Osteocyte (in vitro differentiated cells): ENCODE results near the gene PDE1A. TPM values are rescaled to one million over a fixed set of nuclear protein-coding genes. Genes with fewer than 3 reads are reported as not detected.

Experiments
- DNase-seq: peaks from one replicate; pipeline ENCODE4 v3.0.0; 2021; ENCODE audit warnings: mixed read lengths; ENCODE audit not compliant: unreplicated experiment; ENCODE audit errors: extremely low spot score
- H3K27ac Mint-ChIP-seq: one replicate; pipeline ENCODE4 v1.8.0; 2021; ENCODE audit warnings: mild to moderate bottlenecking, mixed read lengths; ENCODE audit not compliant: unreplicated experiment
- H3K27me3 Mint-ChIP-seq: one replicate; pipeline ENCODE4 v1.8.0; 2021; ENCODE audit warnings: mixed read lengths; ENCODE audit not compliant: unreplicated experiment
- H3K36me3 Mint-ChIP-seq: one replicate; pipeline ENCODE4 v1.8.0; 2021; ENCODE audit warnings: mixed read lengths; ENCODE audit not compliant: unreplicated experiment
- H3K4me1 Mint-ChIP-seq: one replicate; pipeline ENCODE4 v1.8.0; 2021; ENCODE audit warnings: mixed read lengths; ENCODE audit not compliant: unreplicated experiment
- H3K4me3 Mint-ChIP-seq: one replicate; pipeline ENCODE4 v1.8.0; 2021; ENCODE audit warnings: mild to moderate bottlenecking, moderate library complexity, mixed read lengths; ENCODE audit not compliant: unreplicated experiment
- H3K9me3 Mint-ChIP-seq: one replicate; pipeline ENCODE4 v1.8.0; 2021; ENCODE audit warnings: mixed read lengths; ENCODE audit not compliant: unreplicated experiment
- total RNA-seq: library from RNA; stranded (reverse); gene quantifications from 2 replicates; pipeline ENCODE4 v1.2.1, GENCODE V29; 2021
- TF ChIP-seq, protein P1 (sequence below): fragments of 200-600 bp; sonication (generic); IDR thresholded peaks from 2 replicates; pipeline ENCODE4 v1.5.0; 2021; ENCODE audit warnings: antibody characterized with exemption, mild to moderate bottlenecking, moderate library complexity

PDE1A gene
- total RNA-seq, 1 donor from 2014 or later: 1.8 TPM

DNA sequence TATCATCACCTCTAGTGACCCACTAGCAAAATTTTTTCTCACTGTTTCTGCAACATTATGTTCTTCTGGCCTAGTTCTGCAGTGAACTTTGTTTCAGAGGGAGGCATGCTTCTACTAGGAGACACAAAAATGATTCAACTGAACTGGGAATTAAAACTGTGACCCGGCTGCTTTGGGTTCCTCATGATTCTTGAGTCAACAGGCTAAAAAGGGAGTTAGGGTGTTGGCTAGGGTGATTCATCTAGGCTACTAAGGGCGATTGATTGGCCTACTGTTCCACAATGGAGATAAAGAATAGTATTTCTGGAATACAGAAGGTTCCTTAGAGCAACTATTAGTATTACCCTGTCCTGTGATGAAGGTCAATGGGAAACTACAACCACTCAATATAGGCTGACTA is 261.6 kb downstream of the PDE1A start:
- TF ChIP-seq, protein P1, sequence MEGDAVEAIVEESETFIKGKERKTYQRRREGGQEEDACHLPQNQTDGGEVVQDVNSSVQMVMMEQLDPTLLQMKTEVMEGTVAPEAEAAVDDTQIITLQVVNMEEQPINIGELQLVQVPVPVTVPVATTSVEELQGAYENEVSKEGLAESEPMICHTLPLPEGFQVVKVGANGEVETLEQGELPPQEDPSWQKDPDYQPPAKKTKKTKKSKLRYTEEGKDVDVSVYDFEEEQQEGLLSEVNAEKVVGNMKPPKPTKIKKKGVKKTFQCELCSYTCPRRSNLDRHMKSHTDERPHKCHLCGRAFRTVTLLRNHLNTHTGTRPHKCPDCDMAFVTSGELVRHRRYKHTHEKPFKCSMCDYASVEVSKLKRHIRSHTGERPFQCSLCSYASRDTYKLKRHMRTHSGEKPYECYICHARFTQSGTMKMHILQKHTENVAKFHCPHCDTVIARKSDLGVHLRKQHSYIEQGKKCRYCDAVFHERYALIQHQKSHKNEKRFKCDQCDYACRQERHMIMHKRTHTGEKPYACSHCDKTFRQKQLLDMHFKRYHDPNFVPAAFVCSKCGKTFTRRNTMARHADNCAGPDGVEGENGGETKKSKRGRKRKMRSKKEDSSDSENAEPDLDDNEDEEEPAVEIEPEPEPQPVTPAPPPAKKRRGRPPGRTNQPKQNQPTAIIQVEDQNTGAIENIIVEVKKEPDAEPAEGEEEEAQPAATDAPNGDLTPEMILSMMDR: no peak
- no peak overlapping the region for H3K4me3 Mint-ChIP-seq
- no peaks in the 10 kb centered on the region for H3K4me1 Mint-ChIP-seq
- H3K27ac Mint-ChIP-seq: no peak overlapping the region
- no peaks in the 10 kb centered on the region for H3K9me3 Mint-ChIP-seq
- H3K27me3 Mint-ChIP-seq: no peaks in the 10 kb centered on the region
- H3K36me3 Mint-ChIP-seq: no peaks in the 10 kb centered on the region
- no peak for DNase-seq

DNA sequence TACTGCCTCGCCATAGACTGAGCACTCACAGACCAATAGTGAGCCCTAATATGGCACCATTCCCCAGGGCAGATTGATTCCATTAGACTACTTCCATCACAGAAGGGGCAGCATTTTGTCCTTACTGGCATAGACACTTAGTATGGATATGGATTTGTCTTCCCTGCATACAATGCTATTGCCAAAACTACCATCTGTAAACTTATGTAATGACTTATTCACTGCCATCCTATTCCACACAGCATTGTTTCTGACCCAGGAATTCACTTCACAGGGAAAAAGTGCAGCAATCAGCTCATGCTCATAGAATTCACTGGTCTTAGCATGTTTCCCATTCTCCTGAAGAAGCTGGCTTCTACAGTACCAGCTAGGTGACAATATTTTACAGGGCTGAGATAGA is 262.1 kb downstream of the PDE1A start:
- no peak overlapping the region for H3K4me3 Mint-ChIP-seq
- no peaks in the 10 kb centered on the region for H3K9me3 Mint-ChIP-seq
- TF ChIP-seq, protein P1: no peak
- H3K27ac Mint-ChIP-seq: no peak overlapping the region
- no peaks in the 10 kb centered on the region for H3K36me3 Mint-ChIP-seq
- no peaks in the 10 kb centered on the region for H3K27me3 Mint-ChIP-seq
- no peaks in the 10 kb centered on the region for H3K4me1 Mint-ChIP-seq
- no peak for DNase-seq

DNA sequence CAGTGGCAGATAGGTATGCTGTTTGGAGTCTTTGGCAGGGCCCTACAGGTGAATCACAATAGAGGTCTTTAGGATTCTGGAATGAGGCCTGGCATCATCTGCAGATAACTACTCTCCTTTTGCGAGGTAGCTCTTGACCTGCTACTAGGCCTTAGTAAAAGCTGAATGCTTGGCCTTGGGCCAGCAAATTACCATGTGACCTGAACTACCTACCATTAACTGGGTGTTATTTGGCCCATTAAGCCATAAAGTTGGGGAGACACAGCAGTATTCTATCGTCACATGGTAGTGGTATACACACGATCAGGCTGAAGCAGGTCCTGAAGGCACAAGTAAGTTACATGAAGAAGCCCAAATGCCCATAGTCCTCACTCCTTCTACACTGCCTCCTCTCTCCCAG is 263.0 kb downstream of the PDE1A start:
- H3K9me3 Mint-ChIP-seq: no peaks in the 10 kb centered on the region
- no peaks in the 10 kb centered on the region for H3K27me3 Mint-ChIP-seq
- no peaks in the 10 kb centered on the region for H3K36me3 Mint-ChIP-seq
- no peak overlapping the region for H3K4me3 Mint-ChIP-seq
- TF ChIP-seq, protein P1: no peak
- H3K27ac Mint-ChIP-seq: no peak overlapping the region
- H3K4me1 Mint-ChIP-seq: no peaks in the 10 kb centered on the region
- no peak for DNase-seq

DNA sequence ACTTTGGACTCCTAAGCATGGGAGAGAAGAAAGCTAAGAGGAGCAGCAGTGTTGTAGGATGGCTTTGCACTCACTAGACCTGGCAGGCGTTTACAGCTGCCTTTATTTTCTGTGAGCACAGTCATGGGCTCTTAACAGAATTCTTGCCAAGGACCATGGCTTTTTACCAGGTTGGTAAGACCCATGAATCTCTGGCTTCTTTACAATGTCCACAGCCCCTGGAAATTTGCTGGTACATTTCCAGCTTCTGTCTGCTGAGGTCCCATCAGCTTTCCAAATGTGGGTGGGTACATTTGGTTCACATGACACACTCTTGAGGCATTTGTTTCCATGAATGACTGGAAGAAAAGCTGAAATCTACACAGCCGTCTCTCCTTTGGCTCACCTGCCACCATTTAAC is 278.5 kb downstream of the PDE1A start:
- no peak for DNase-seq
- no peaks in the 10 kb centered on the region for H3K27me3 Mint-ChIP-seq
- H3K36me3 Mint-ChIP-seq: no peaks in the 10 kb centered on the region
- no peaks in the 10 kb centered on the region for H3K9me3 Mint-ChIP-seq
- H3K4me3 Mint-ChIP-seq: no peak overlapping the region
- TF ChIP-seq, protein P1: no peak
- H3K4me1 Mint-ChIP-seq: peaks cover 17% of the 10 kb centered on the region
- no peak overlapping the region for H3K27ac Mint-ChIP-seq

DNA sequence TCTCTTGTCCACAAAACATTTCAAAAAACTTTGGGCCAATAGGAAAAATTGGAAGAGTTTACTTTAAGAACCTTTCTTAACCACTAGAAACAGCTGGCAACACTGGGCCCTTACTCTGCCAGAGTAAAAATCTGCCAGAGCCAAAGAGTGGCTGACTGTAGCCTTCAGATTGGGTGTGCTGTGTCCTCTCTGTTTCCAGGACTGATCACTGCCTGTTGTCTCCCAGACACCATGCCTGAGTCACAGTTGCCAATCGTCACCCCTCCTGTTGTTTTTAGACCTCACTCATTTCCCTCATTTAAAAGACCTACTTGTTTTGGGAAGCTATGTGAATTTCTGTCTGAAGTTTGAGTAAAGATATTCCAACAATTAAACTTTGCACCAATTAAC is 282.1 kb downstream of the PDE1A start:
- H3K27me3 Mint-ChIP-seq: no peaks in the 10 kb centered on the region
- H3K4me3 Mint-ChIP-seq: no peak overlapping the region
- H3K36me3 Mint-ChIP-seq: peaks cover 2% of the 10 kb centered on the region
- H3K9me3 Mint-ChIP-seq: no peaks in the 10 kb centered on the region
- no peak overlapping the region for H3K27ac Mint-ChIP-seq
- peaks cover 14% of the 10 kb centered on the region for H3K4me1 Mint-ChIP-seq
- DNase-seq: no peak
- TF ChIP-seq, protein P1: no peak
